HepG2 (cell line): ENCODE data around the gene FOSL2. TPM values are rescaled to one million over a fixed set of nuclear protein-coding genes. Genes with fewer than 3 reads are reported as not detected.
A peak's percentile ranks its signal among the peaks of the same experiment; 100 is the strongest.

Experiments
- ETV5 ChIP-seq: IDR thresholded peaks from 2 replicates; pipeline ENCODE4 v1.6.1; 2018; ENCODE audit warnings: missing biosample characterization, missing genetic modification reagents, inconsistent platforms, borderline replicate concordance
- ONECUT2 ChIP-seq: sonication (generic); formaldehyde crosslinking; IDR thresholded peaks from 2 replicates; pipeline ENCODE4 v1.4.0; 2020; ENCODE audit warnings: missing genetic modification reagents
- PAF1 ChIP-seq: IDR thresholded peaks from 2 replicates; pipeline ENCODE4 v1.6.1; 2016; ENCODE audit warnings: missing genetic modification reagents, missing compliant biosample characterization
- RARG ChIP-seq: sonication (generic); formaldehyde crosslinking; IDR thresholded peaks from 2 replicates; pipeline ENCODE4 v1.4.0; 2020; ENCODE audit warnings: low read depth, mild to moderate bottlenecking, missing genetic modification reagents
- TMF1 ChIP-seq: sonication (generic); formaldehyde crosslinking; IDR thresholded peaks from 2 replicates; pipeline ENCODE4 v1.8.1; 2022; ENCODE audit warnings: low read depth, missing genetic modification reagents
- TOPORS ChIP-seq: sonication (generic); formaldehyde crosslinking; IDR thresholded peaks from 2 replicates; pipeline ENCODE4 v1.8.0; 2023; ENCODE audit warnings: mild to moderate bottlenecking, missing genetic modification reagents
- XBP1 ChIP-seq: sonication (generic); formaldehyde crosslinking; IDR thresholded peaks from 2 replicates; pipeline ENCODE4 v1.5.0; 2020; ENCODE audit warnings: missing genetic modification reagents
- ZEB1 ChIP-seq: IDR thresholded peaks from 2 replicates; pipeline ENCODE4 v1.6.1; 2012; ENCODE audit warnings: mild to moderate bottlenecking, low read depth, inconsistent platforms; ENCODE audit not compliant: insufficient replicate concordance
- ZNF138 ChIP-seq: sonication (generic); formaldehyde crosslinking; IDR thresholded peaks from 2 replicates; pipeline ENCODE4 v1.5.0; 2020; ENCODE audit warnings: mild to moderate bottlenecking, low read depth, missing genetic modification reagents
- ZNF563 ChIP-seq: sonication (generic); formaldehyde crosslinking; IDR thresholded peaks from 2 replicates; pipeline ENCODE4 v1.8.0; 2022; ENCODE audit warnings: mild to moderate bottlenecking, moderate library complexity, missing genetic modification reagents
- ZNF782 ChIP-seq: sonication (generic); formaldehyde crosslinking; IDR thresholded peaks from 2 replicates; pipeline ENCODE4 v1.4.0; 2020; ENCODE audit warnings: missing genetic modification reagents, mild to moderate bottlenecking, borderline replicate concordance
- ZNF841 ChIP-seq: sonication (generic); formaldehyde crosslinking; IDR thresholded peaks from 2 replicates; pipeline ENCODE4 v1.8.1; 2023; ENCODE audit warnings: missing genetic modification reagents, borderline replicate concordance
- polyA plus RNA-seq, 8 experiments: library from polyadenylated mRNA; depleted of rRNA in 3 of 8; stranded (reverse) in 7 of 8; unstranded in 1 of 8; fragments of >200 nt; fragmentation: Illumina TruSeq in 4 of 8; extraction: Trizol in 4 of 8; gene quantifications; 2 replicates each; pipeline versions ENCODE4 v1.2.1 to v1.2.3, GENCODE V29; 2011 to 2016; ENCODE audit warnings: low read depth in 4 of 8, missing spikeins in 1 of 8, mixed read lengths in 1 of 8; ENCODE audit not compliant: insufficient read depth in 1 of 8
- total RNA-seq, 5 experiments: library from RNA; depleted of rRNA; stranded (reverse); fragments of >200 nt; fragmentation: Illumina TruSeq; extraction: Trizol; gene quantifications; 2 replicates each; pipeline ENCODE4 v1.2.3, GENCODE V29; 2016; ENCODE audit warnings: low read depth in 1 of 5
- TF ChIP-seq, protein P1 (sequence below): sonication (generic); formaldehyde crosslinking; IDR thresholded peaks from 2 replicates; pipeline ENCODE4 v1.9.0; 2021; ENCODE audit warnings: missing genetic modification reagents, mild to moderate bottlenecking, borderline replicate concordance
- TF ChIP-seq, protein P2 (sequence below): sonication (generic); formaldehyde crosslinking; IDR thresholded peaks from 2 replicates; pipeline ENCODE4 v1.5.1; 2020; ENCODE audit warnings: mild to moderate bottlenecking, missing genetic modification reagents, borderline replicate concordance
- TF ChIP-seq, protein P3 (sequence below): sonication (generic); formaldehyde crosslinking; IDR thresholded peaks from 2 replicates; pipeline ENCODE4 v1.4.0; 2020; ENCODE audit warnings: mild to moderate bottlenecking, missing genetic modification reagents
- TF ChIP-seq, protein P4 (sequence below): sonication (generic); formaldehyde crosslinking; IDR thresholded peaks from 2 replicates; pipeline ENCODE4 v1.5.0; 2020; ENCODE audit warnings: missing genetic modification reagents, mild to moderate bottlenecking, borderline replicate concordance

FOSL2 gene
- total and polyA plus RNA-seq, 2 of the 13 experiments (the other 11 are each of a cell fraction or from before 2014, with no cell fraction given): 3.4 to 18.1 TPM

DNA sequence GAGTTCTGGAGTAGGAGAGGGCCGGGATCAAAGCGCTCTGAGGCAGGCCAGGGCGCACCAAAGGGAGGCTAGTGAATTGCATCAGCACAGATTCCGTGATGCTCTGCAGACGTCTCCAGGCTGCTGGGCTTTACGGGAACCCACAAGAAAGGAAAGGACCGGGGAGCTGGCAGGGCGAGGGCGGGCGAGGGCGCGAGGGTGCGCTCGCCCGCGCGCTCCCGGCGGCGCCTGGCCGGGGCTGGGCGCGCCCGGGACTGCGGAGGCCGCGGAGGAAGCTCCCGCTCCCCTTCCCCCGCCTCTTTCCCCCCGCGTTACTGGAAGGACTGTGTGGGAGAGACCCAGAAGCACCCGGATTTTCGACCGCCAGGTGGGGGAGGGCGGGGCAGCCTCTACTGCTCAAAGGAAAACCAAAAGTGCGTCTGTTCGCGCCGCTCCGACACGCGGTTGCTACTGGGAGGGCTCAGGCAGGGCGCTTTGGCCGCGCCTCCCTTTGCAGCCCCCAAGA, 2.4 kb upstream of the FOSL2 start (continued):
- TF ChIP-seq ZNF782 (CRISPR knock-in tag) (no peak), ZNF841 (CRISPR knock-in tag) (0 out of 2 replicates have a peak, but pooled peaks have one; percentile 14), ZNF563 (peak; percentile 77; the same call in 1 of the 2 replicates), TMF1 (CRISPR knock-in tag) (no peak), ZEB1 (no peak), TOPORS (CRISPR knock-in tag) (no peak), PAF1 (CRISPR knock-in tag) (no peak), ONECUT2 (CRISPR knock-in tag) (no peak), RARG (no peak), XBP1 (CRISPR knock-in tag) (no peak), ZNF138 (CRISPR knock-in tag) (no peak), ETV5 (CRISPR knock-in tag) (no peak)
- TF ChIP-seq, protein P1, sequence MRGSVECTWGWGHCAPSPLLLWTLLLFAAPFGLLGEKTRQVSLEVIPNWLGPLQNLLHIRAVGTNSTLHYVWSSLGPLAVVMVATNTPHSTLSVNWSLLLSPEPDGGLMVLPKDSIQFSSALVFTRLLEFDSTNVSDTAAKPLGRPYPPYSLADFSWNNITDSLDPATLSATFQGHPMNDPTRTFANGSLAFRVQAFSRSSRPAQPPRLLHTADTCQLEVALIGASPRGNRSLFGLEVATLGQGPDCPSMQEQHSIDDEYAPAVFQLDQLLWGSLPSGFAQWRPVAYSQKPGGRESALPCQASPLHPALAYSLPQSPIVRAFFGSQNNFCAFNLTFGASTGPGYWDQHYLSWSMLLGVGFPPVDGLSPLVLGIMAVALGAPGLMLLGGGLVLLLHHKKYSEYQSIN (CRISPR knock-in tag): no peak
- TF ChIP-seq, protein P2, sequence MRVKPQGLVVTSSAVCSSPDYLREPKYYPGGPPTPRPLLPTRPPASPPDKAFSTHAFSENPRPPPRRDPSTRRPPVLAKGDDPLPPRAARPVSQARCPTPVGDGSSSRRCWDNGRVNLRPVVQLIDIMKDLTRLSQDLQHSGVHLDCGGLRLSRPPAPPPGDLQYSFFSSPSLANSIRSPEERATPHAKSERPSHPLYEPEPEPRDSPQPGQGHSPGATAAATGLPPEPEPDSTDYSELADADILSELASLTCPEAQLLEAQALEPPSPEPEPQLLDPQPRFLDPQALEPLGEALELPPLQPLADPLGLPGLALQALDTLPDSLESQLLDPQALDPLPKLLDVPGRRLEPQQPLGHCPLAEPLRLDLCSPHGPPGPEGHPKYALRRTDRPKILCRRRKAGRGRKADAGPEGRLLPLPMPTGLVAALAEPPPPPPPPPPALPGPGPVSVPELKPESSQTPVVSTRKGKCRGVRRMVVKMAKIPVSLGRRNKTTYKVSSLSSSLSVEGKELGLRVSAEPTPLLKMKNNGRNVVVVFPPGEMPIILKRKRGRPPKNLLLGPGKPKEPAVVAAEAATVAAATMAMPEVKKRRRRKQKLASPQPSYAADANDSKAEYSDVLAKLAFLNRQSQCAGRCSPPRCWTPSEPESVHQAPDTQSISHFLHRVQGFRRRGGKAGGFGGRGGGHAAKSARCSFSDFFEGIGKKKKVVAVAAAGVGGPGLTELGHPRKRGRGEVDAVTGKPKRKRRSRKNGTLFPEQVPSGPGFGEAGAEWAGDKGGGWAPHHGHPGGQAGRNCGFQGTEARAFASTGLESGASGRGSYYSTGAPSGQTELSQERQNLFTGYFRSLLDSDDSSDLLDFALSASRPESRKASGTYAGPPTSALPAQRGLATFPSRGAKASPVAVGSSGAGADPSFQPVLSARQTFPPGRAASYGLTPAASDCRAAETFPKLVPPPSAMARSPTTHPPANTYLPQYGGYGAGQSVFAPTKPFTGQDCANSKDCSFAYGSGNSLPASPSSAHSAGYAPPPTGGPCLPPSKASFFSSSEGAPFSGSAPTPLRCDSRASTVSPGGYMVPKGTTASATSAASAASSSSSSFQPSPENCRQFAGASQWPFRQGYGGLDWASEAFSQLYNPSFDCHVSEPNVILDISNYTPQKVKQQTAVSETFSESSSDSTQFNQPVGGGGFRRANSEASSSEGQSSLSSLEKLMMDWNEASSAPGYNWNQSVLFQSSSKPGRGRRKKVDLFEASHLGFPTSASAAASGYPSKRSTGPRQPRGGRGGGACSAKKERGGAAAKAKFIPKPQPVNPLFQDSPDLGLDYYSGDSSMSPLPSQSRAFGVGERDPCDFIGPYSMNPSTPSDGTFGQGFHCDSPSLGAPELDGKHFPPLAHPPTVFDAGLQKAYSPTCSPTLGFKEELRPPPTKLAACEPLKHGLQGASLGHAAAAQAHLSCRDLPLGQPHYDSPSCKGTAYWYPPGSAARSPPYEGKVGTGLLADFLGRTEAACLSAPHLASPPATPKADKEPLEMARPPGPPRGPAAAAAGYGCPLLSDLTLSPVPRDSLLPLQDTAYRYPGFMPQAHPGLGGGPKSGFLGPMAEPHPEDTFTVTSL (CRISPR knock-in tag): no peak
- TF ChIP-seq, protein P3, sequence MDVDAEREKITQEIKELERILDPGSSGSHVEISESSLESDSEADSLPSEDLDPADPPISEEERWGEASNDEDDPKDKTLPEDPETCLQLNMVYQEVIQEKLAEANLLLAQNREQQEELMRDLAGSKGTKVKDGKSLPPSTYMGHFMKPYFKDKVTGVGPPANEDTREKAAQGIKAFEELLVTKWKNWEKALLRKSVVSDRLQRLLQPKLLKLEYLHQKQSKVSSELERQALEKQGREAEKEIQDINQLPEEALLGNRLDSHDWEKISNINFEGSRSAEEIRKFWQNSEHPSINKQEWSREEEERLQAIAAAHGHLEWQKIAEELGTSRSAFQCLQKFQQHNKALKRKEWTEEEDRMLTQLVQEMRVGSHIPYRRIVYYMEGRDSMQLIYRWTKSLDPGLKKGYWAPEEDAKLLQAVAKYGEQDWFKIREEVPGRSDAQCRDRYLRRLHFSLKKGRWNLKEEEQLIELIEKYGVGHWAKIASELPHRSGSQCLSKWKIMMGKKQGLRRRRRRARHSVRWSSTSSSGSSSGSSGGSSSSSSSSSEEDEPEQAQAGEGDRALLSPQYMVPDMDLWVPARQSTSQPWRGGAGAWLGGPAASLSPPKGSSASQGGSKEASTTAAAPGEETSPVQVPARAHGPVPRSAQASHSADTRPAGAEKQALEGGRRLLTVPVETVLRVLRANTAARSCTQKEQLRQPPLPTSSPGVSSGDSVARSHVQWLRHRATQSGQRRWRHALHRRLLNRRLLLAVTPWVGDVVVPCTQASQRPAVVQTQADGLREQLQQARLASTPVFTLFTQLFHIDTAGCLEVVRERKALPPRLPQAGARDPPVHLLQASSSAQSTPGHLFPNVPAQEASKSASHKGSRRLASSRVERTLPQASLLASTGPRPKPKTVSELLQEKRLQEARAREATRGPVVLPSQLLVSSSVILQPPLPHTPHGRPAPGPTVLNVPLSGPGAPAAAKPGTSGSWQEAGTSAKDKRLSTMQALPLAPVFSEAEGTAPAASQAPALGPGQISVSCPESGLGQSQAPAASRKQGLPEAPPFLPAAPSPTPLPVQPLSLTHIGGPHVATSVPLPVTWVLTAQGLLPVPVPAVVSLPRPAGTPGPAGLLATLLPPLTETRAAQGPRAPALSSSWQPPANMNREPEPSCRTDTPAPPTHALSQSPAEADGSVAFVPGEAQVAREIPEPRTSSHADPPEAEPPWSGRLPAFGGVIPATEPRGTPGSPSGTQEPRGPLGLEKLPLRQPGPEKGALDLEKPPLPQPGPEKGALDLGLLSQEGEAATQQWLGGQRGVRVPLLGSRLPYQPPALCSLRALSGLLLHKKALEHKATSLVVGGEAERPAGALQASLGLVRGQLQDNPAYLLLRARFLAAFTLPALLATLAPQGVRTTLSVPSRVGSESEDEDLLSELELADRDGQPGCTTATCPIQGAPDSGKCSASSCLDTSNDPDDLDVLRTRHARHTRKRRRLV: 0 out of 2 replicates have a peak, but pooled peaks have one; percentile 41
- TF ChIP-seq, protein P4, sequence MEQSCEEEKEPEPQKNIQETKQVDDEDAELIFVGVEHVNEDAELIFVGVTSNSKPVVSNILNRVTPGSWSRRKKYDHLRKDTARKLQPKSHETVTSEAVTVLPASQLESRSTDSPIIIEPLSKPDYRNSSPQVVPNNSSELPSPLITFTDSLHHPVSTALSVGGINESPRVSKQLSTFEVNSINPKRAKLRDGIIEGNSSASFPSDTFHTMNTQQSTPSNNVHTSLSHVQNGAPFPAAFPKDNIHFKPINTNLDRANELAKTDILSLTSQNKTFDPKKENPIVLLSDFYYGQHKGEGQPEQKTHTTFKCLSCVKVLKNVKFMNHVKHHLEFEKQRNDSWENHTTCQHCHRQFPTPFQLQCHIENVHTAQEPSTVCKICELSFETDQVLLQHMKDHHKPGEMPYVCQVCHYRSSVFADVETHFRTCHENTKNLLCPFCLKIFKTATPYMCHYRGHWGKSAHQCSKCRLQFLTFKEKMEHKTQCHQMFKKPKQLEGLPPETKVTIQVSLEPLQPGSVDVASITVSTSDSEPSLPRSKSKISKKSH: no peak
